Activated T-helper 2 cell treated with anti-CD3 and anti-CD28 coated beads, Interferon-gamma antibody, Interleukin-2, Interleukin-4, amounts not matched to agents 10 μg/mL and 5 μg/mL and 100 μg/mL, durations not matched to agents 14 hours and 24 hours and 36 hours (primary cell): ENCODE measurements around the gene UPK2. TPM values are rescaled to one million over a fixed set of nuclear protein-coding genes. Genes with fewer than 3 reads are reported as not detected.

Source experiments
- DNase-seq: peaks from one replicate; pipeline ENCODE4 v3.0.0; 2021; ENCODE audit warnings: low spot score
- H3K27ac Mint-ChIP-seq: one replicate; pipeline ENCODE4 v1.8.0; 2021; ENCODE audit warnings: mixed read lengths
- H3K27me3 Mint-ChIP-seq: one replicate; pipeline ENCODE4 v1.8.0; 2021; ENCODE audit warnings: low read depth, mixed read lengths
- H3K36me3 Mint-ChIP-seq: one replicate; pipeline ENCODE4 v1.8.0; 2021; ENCODE audit warnings: low read depth, mixed read lengths
- H3K4me1 Mint-ChIP-seq: one replicate; pipeline ENCODE4 v1.8.0; 2021; ENCODE audit warnings: low read depth, mixed read lengths
- H3K4me3 Mint-ChIP-seq: one replicate; pipeline ENCODE4 v1.8.0; 2021; ENCODE audit warnings: low read depth, mild to moderate bottlenecking, moderate library complexity, mixed read lengths
- H3K9me3 Mint-ChIP-seq: one replicate; pipeline ENCODE4 v1.8.0; 2021; ENCODE audit warnings: mixed read lengths
- intact Hi-C: fragments of 100-400 bp; cut with micrococcal nuclease; formaldehyde crosslinking; loops from one replicate; pipeline ENCODE4 v1.15.1; 2023
- total RNA-seq: library from RNA; stranded (reverse); gene quantifications from 2 replicates; pipeline ENCODE4 v1.2.3, GENCODE V29; 2022

The UPK2 gene
- total RNA-seq, 1 donor from 2014 or later: not detected

GRCh38 chr11:118913411-118914125 is 42.5 kb upstream of the UPK2 start:
- DNase-seq: no peak
- Mint-ChIP-seq H3K4me3 (peak overlapping the region; percentile 26), H3K27ac (peak overlapping the region; percentile 89), H3K36me3 (peaks cover 12% of the 10 kb centered on the region), H3K4me1 (peaks cover 71% of the 10 kb centered on the region), H3K9me3 (no peaks in the 10 kb centered on the region), H3K27me3 (no peaks in the 10 kb centered on the region)
- intact Hi-C loops: loop anchor here (1.0 kb wide), 1 partner anchor 15 kb away; no protein-coding TSS in a partner anchor

- Mint-ChIP-seq H3K4me3 (peak overlapping the region; percentile 60), H3K27ac (peak overlapping the region; percentile 89), H3K4me1 (peaks cover 74% of the 10 kb centered on the region), H3K9me3 (no peaks in the 10 kb centered on the region), H3K27me3 (no peaks in the 10 kb centered on the region), H3K36me3 (peaks cover 12% of the 10 kb centered on the region)
- DNase-seq: peak; percentile 52
- intact Hi-C loops: no loop called here
These were observed 41.8 kb upstream of the UPK2 start for GRCh38 chr11:118914178-118914918.

- intact Hi-C loops: no loop called here
- Mint-ChIP-seq H3K9me3 (no peaks in the 10 kb centered on the region), H3K4me3 (peak overlapping the region; percentile 60), H3K27ac (peak overlapping the region; percentile 89), H3K4me1 (peaks cover 80% of the 10 kb centered on the region), H3K27me3 (no peaks in the 10 kb centered on the region), H3K36me3 (peaks cover 12% of the 10 kb centered on the region)
- no peak for DNase-seq
These were observed 41.1 kb upstream of the UPK2 start for GRCh38 chr11:118914987-118915386.

- peak overlapping the region; percentile 89 for H3K27ac Mint-ChIP-seq
- H3K4me3 Mint-ChIP-seq: no peak overlapping the region
- peaks cover 12% of the 10 kb centered on the region for H3K36me3 Mint-ChIP-seq
- H3K9me3 Mint-ChIP-seq: no peaks in the 10 kb centered on the region
- no peaks in the 10 kb centered on the region for H3K27me3 Mint-ChIP-seq
- H3K4me1 Mint-ChIP-seq: peaks cover 84% of the 10 kb centered on the region
- intact Hi-C loops: no loop called here
- no peak for DNase-seq
These were observed 40.7 kb upstream of the UPK2 start for GRCh38 chr11:118915396-118915795.

- Mint-ChIP-seq H3K9me3 (no peaks in the 10 kb centered on the region), H3K4me1 (peaks cover 90% of the 10 kb centered on the region), H3K4me3 (peak overlapping the region; percentile 20), H3K27ac (peak overlapping the region; percentile 93), H3K27me3 (no peaks in the 10 kb centered on the region), H3K36me3 (peaks cover 12% of the 10 kb centered on the region)
- DNase-seq: no peak
- intact Hi-C loops: no loop called here
These were observed 39.9 kb upstream of the UPK2 start for GRCh38 chr11:118915941-118916841.

GRCh38 chr11:118916842-118917388 is 39.2 kb upstream of the UPK2 start:
- H3K36me3 Mint-ChIP-seq: peaks cover 12% of the 10 kb centered on the region
- H3K4me3 Mint-ChIP-seq: peak overlapping the region; percentile 20
- peaks cover 86% of the 10 kb centered on the region for H3K4me1 Mint-ChIP-seq
- intact Hi-C loops: no loop called here
- H3K27me3 Mint-ChIP-seq: no peaks in the 10 kb centered on the region
- peak overlapping the region; percentile 93 for H3K27ac Mint-ChIP-seq
- no peak for DNase-seq
- no peaks in the 10 kb centered on the region for H3K9me3 Mint-ChIP-seq

- Mint-ChIP-seq H3K9me3 (no peaks in the 10 kb centered on the region), H3K36me3 (peaks cover 12% of the 10 kb centered on the region)
- intact Hi-C loops: loop anchor here (1.0 kb wide), 1 partner anchor 11 kb away; no protein-coding TSS in a partner anchor
These were observed 38.5 kb upstream of the UPK2 start for GRCh38 chr11:118917481-118918127.

GRCh38 chr11:118918128-118918685 is 37.9 kb upstream of the UPK2 start:
- Mint-ChIP-seq H3K9me3 (no peaks in the 10 kb centered on the region), H3K36me3 (peaks cover 12% of the 10 kb centered on the region), H3K4me1 (peaks cover 77% of the 10 kb centered on the region), H3K4me3 (peak overlapping the region; percentile 66), H3K27me3 (no peaks in the 10 kb centered on the region), H3K27ac (peak overlapping the region; percentile 93)
- no peak for DNase-seq
- intact Hi-C loops: loop anchor here (1.0 kb wide), 1 partner anchor 10 kb away; no protein-coding TSS in a partner anchor

More at GRCh38 chr11:118917481-118918127, 38.5 kb upstream of the UPK2 start:
- peaks cover 80% of the 10 kb centered on the region for H3K4me1 Mint-ChIP-seq
- peak overlapping the region; percentile 66 for H3K4me3 Mint-ChIP-seq
- peak overlapping the region; percentile 93 for H3K27ac Mint-ChIP-seq
- H3K27me3 Mint-ChIP-seq: no peaks in the 10 kb centered on the region
- DNase-seq: no peak

- Mint-ChIP-seq H3K27me3 (no peaks in the 10 kb centered on the region), H3K9me3 (no peaks in the 10 kb centered on the region), H3K27ac (peak overlapping the region; percentile 68), H3K4me3 (peak overlapping the region; percentile 66), H3K4me1 (peaks cover 80% of the 10 kb centered on the region), H3K36me3 (peaks cover 12% of the 10 kb centered on the region)
- intact Hi-C loops: loop anchor here (1.0 kb wide), 1 partner anchor 10 kb away; no protein-coding TSS in a partner anchor
- DNase-seq: no peak
These were observed 37.3 kb upstream of the UPK2 start for GRCh38 chr11:118918686-118919280.

GRCh38 chr11:118921121-118921928 is 34.8 kb upstream of the UPK2 start:
- peak overlapping the region; percentile 48 for H3K27ac Mint-ChIP-seq
- intact Hi-C loops: no loop called here
- H3K36me3 Mint-ChIP-seq: peaks cover 9% of the 10 kb centered on the region
- H3K9me3 Mint-ChIP-seq: no peaks in the 10 kb centered on the region
- H3K4me1 Mint-ChIP-seq: peaks cover 69% of the 10 kb centered on the region
- H3K4me3 Mint-ChIP-seq: peak overlapping the region; percentile 59
- DNase-seq: no peak
- no peaks in the 10 kb centered on the region for H3K27me3 Mint-ChIP-seq
